PC-9 (cell line): Measurements from ENCODE around the gene TBC1D5.

Experiments used
- CTCF ChIP-seq: fragments of 200-600 bp; sonication (generic); conservative IDR thresholded peaks from 2 replicates; pipeline ENCODE4 v1.6.1; 2017; ENCODE audit warnings: mixed run types, antibody characterized with exemption, mild to moderate bottlenecking, moderate library complexity
- EZH2 ChIP-seq: fragments of 200-600 bp; sonication (generic); IDR thresholded peaks from 2 replicates; pipeline ENCODE4 v1.8.0; 2017; ENCODE audit warnings: antibody characterized with exemption, low read depth

- TF ChIP-seq CTCF (no peak), EZH2 (no peak)
Measured at GRCh38 chr3:17557749-17558463, 184.5 kb downstream of the TBC1D5 start.
